ENCODE results near the gene TTLL10. TPM values are rescaled to one million over a fixed set of nuclear protein-coding genes. Genes with fewer than 3 reads are reported as not detected.

TTLL10 gene
- total RNA-seq, 1 experiment from 2014 or later = 0.68 TPM

GRCh38 chr1:1149416-1149815 lies 24.3 kb upstream of the TTLL10 start:
- Histone ChIP-seq H4K8ac (replicated peaks; ENCODE audit: insufficient read length, low read depth, low read length) (no peak overlapping the region), H3K14ac (ENCODE audit: insufficient read depth, low read length) (no peak overlapping the region; the same call in 1 of the 2 replicates), H2BK120ac (ENCODE audit: low read depth, low read length, poor library complexity, severe bottlenecking) (no peak overlapping the region), H3K9ac (ENCODE audit: extremely low read depth, insufficient read length, low read length) (no peak overlapping the region), H3K9me3 (ENCODE audit: control insufficient read depth, low read depth, low read length) (no peaks in the 10 kb centered on the region), H3K79me2 (ENCODE audit: insufficient read depth, low read length) (no peaks in the 10 kb centered on the region), H3K4ac (ENCODE audit: low read depth, low read length) (no peak overlapping the region), H3K79me1 (ENCODE audit: insufficient read depth, low read depth, low read length, poor library complexity, severe bottlenecking) (no peaks in the 10 kb centered on the region), H4K20me1 (ENCODE audit: control insufficient read depth, insufficient read depth, insufficient read length) (no peaks in the 10 kb centered on the region), H4K5ac (ENCODE audit: insufficient read length, low read depth, low read length) (no peak overlapping the region), H3K56ac (ENCODE audit: insufficient read length, low read depth, low read length) (no peak overlapping the region), H3K18ac (ENCODE audit: insufficient read length, low read depth, low read length) (no peak overlapping the region), H3K27ac (ENCODE audit: insufficient read length, low read depth, low read length) (no peak overlapping the region), H2BK12ac (ENCODE audit: insufficient read length, low read depth, low read length) (no peak overlapping the region), H3T11ph (ENCODE audit: low read length) (no peak overlapping the region), H2BK20ac (ENCODE audit: low read depth, low read length, poor library complexity, severe bottlenecking) (no peak overlapping the region), H2AK5ac (ENCODE audit: insufficient read length, low read length) (no peak overlapping the region), H3K27me3 (ENCODE audit: insufficient read depth, low read length) (no peaks in the 10 kb centered on the region), H4K91ac (ENCODE audit: insufficient read length, low read depth, low read length) (no peak overlapping the region), H2BK15ac (ENCODE audit: low read depth, low read length) (no peak overlapping the region), H3K4me1 (ENCODE audit: insufficient read depth, low read length) (no peaks in the 10 kb centered on the region), H3K23me2 (ENCODE audit: insufficient read length, low read depth, low read length, poor library complexity, severe bottlenecking) (no peaks in the 10 kb centered on the region), H3K23ac (ENCODE audit: insufficient read length, low read depth, low read length) (no peak overlapping the region), H2AFZ (ENCODE audit: low read length) (no peak overlapping the region), H3K4me2 (ENCODE audit: insufficient read depth, insufficient read length, low read length) (no peak overlapping the region), H2BK5ac (ENCODE audit: insufficient read length, low read length) (no peak overlapping the region)
- no peak overlapping the region for H3K27ac Mint-ChIP-seq
- TF ChIP-seq CTCF (conservative IDR thresholded peaks at IDR 0.05) = no peak
- peaks cover 2 to 3% of the 10 kb centered on the region in 2 experiments; a peak in 3 of 4 replicates for H3K4me1 Mint-ChIP-seq
- peaks cover 6 to 18% (median 16%) of the 10 kb centered on the region in 3 experiments; a peak in 6 of 7 replicates for H3K36me3 Mint-ChIP-seq (ENCODE audit: insufficient read depth in 1 of 3, low read depth in 3 of 3)
- peaks cover 33% of the 10 kb centered on the region for H3K27me3 Mint-ChIP-seq (ENCODE audit: low read depth)
- no CpG with 5 or more reads among the region's 15 CpGs for WGBS (ENCODE audit: extremely low coverage, insufficient read length, low lambda C conversion rate)
- H3K4me3 Mint-ChIP-seq = no peak overlapping the region
- H3K9me3 Mint-ChIP-seq = peaks cover 22 to 24% of the 10 kb centered on the region in 2 experiments
- DNase-seq = no peak

Measured in H9 (cell line).